Glutamatergic neuron (in vitro differentiated cells): ENCODE data around the gene NMNAT2. TPM values are rescaled to one million over a fixed set of nuclear protein-coding genes. Genes with fewer than 3 reads are reported as not detected.

ENCODE experiments used
- DNase-seq: peaks from one replicate; pipeline ENCODE4 v3.0.0; 2022
- H3K27ac Mint-ChIP-seq: one replicate; pipeline ENCODE4 v1.8.0; 2020; ENCODE audit warnings: mild to moderate bottlenecking, mixed read lengths, inconsistent platforms; ENCODE audit not compliant: unreplicated experiment
- H3K27me3 Mint-ChIP-seq: one replicate; pipeline ENCODE4 v1.8.0; 2020; ENCODE audit warnings: mild to moderate bottlenecking, moderate library complexity, mixed read lengths, inconsistent platforms; ENCODE audit not compliant: unreplicated experiment
- H3K36me3 Mint-ChIP-seq: one replicate; pipeline ENCODE4 v1.8.0; 2020; ENCODE audit warnings: mild to moderate bottlenecking, mixed read lengths, inconsistent platforms; ENCODE audit not compliant: unreplicated experiment
- H3K4me1 Mint-ChIP-seq: one replicate; pipeline ENCODE4 v1.8.0; 2020; ENCODE audit warnings: mild to moderate bottlenecking, low read depth, mixed read lengths, inconsistent platforms; ENCODE audit not compliant: unreplicated experiment
- H3K4me3 Mint-ChIP-seq: one replicate; pipeline ENCODE4 v1.8.0; 2020; ENCODE audit warnings: mild to moderate bottlenecking, mixed read lengths, inconsistent platforms; ENCODE audit not compliant: unreplicated experiment
- H3K9me3 Mint-ChIP-seq: one replicate; pipeline ENCODE4 v1.8.0; 2020; ENCODE audit warnings: mild to moderate bottlenecking, moderate library complexity, mixed read lengths, inconsistent platforms; ENCODE audit not compliant: unreplicated experiment
- CTCF ChIP-seq: fragments of 200-600 bp; sonication (generic); IDR thresholded peaks from one replicate; pipeline ENCODE4 v1.5.0; 2021; ENCODE audit not compliant: partially characterized antibody, unreplicated experiment
- total RNA-seq: library from RNA; stranded (reverse); fragmentation: NEBNext Ultra II Directional; extraction: Animal tissue kit (Norgen Biotek cat#: 25700); gene quantifications from one replicate; pipeline ENCODE4 v1.2.1, GENCODE V29; 2021; ENCODE audit not compliant: unreplicated experiment

The NMNAT2 gene
- total RNA-seq, 1 donor from 2014 or later: 76.4 TPM

- DNase-seq: no peak
- no peaks in the 10 kb centered on the region for H3K36me3 Mint-ChIP-seq
- peaks cover 20% of the 10 kb centered on the region for H3K4me1 Mint-ChIP-seq
- no peaks in the 10 kb centered on the region for H3K9me3 Mint-ChIP-seq
- no peaks in the 10 kb centered on the region for H3K27me3 Mint-ChIP-seq
- no peak overlapping the region for H3K4me3 Mint-ChIP-seq
- no peak for TF ChIP-seq CTCF
- H3K27ac Mint-ChIP-seq: no peak overlapping the region
Measured at GRCh38 chr1:183226963-183227362, 191.2 kb downstream of the NMNAT2 start.

GRCh38 chr1:183226361-183226760 lies 191.8 kb downstream of the NMNAT2 start:
- DNase-seq: no peak
- TF ChIP-seq CTCF: no peak
- Mint-ChIP-seq H3K4me1 (peaks cover 20% of the 10 kb centered on the region), H3K27me3 (no peaks in the 10 kb centered on the region), H3K4me3 (no peak overlapping the region), H3K9me3 (no peaks in the 10 kb centered on the region), H3K36me3 (no peaks in the 10 kb centered on the region), H3K27ac (no peak overlapping the region)

- Mint-ChIP-seq H3K27me3 (peaks cover 3% of the 10 kb centered on the region), H3K36me3 (no peaks in the 10 kb centered on the region), H3K4me3 (no peak overlapping the region), H3K9me3 (peaks cover 4% of the 10 kb centered on the region), H3K4me1 (peaks cover 30% of the 10 kb centered on the region), H3K27ac (no peak overlapping the region)
- TF ChIP-seq CTCF: no peak
- DNase-seq: no peak
Measured at GRCh38 chr1:183223467-183223866, 194.7 kb downstream of the NMNAT2 start.

GRCh38 chr1:183222909-183223308 lies 195.3 kb downstream of the NMNAT2 start:
- Mint-ChIP-seq H3K27ac (no peak overlapping the region), H3K27me3 (peaks cover 7% of the 10 kb centered on the region), H3K36me3 (no peaks in the 10 kb centered on the region), H3K9me3 (peaks cover 9% of the 10 kb centered on the region), H3K4me3 (no peak overlapping the region), H3K4me1 (peaks cover 35% of the 10 kb centered on the region)
- no peak for DNase-seq
- no peak for TF ChIP-seq CTCF

- Mint-ChIP-seq H3K9me3 (peaks cover 24% of the 10 kb centered on the region), H3K4me1 (peaks cover 46% of the 10 kb centered on the region), H3K4me3 (peak overlapping the region; percentile 53), H3K36me3 (no peaks in the 10 kb centered on the region), H3K27ac (peak overlapping the region; percentile 96), H3K27me3 (peaks cover 21% of the 10 kb centered on the region)
- TF ChIP-seq CTCF: no peak
- no peak for DNase-seq
Measured at GRCh38 chr1:183219616-183220009, 198.6 kb downstream of the NMNAT2 start.
